HG02973 (cell line): Measurements from ENCODE around the gene HOXA7.

ENCODE experiments used
- ATAC-seq: cut with Tn5 transposase; IDR thresholded peaks from one replicate; pipeline ENCODE4 v1.9.1; 2021; ENCODE audit warnings: moderate library complexity; ENCODE audit not compliant: unreplicated experiment

The HOXA7 gene

GRCh38 chr7:27148756-27149641 lies 7.5 kb downstream of the HOXA7 start:
- no peak for ATAC-seq

GRCh38 chr7:27148031-27148755 lies 8.3 kb downstream of the HOXA7 start:
- no peak for ATAC-seq

GRCh38 chr7:27147199-27148030 lies 9.1 kb downstream of the HOXA7 start, which contains the start of gene HOXA6:
Gene HOXA6, minus strand, starts transcription at chr7:27147774. Its CDS starts 25 bp downstream, at chr7:27147749.
- no peak for ATAC-seq

GRCh38 chr7:27146491-27147198 lies 9.8 kb downstream of the HOXA7 start:
- no peak for ATAC-seq

- ATAC-seq, result no peak
These were observed 10.5 kb downstream of the HOXA7 start for GRCh38 chr7:27145914-27146412.

- no peak for ATAC-seq
These were observed 11.1 kb downstream of the HOXA7 start for GRCh38 chr7:27145165-27145913.

- ATAC-seq, result no peak
These were observed 11.7 kb downstream of the HOXA7 start for GRCh38 chr7:27144781-27145164.

GRCh38 chr7:27143950-27144780 lies 12.3 kb downstream of the HOXA7 start:
- no peak for ATAC-seq

- no peak for ATAC-seq
These were observed 13.2 kb downstream of the HOXA7 start, which contains the start of gene HOXA5 for GRCh38 chr7:27143023-27143949. Gene HOXA5, minus strand, starts transcription at chr7:27143681. Its CDS starts 74 bp downstream, at chr7:27143607.

- no peak for ATAC-seq
These were observed 13.9 kb downstream of the HOXA7 start for GRCh38 chr7:27142580-27143022.

- no peak for ATAC-seq
These were observed 14.4 kb downstream of the HOXA7 start for GRCh38 chr7:27141923-27142579.

GRCh38 chr7:27141137-27141922 lies 15.1 kb downstream of the HOXA7 start:
- no peak for ATAC-seq

GRCh38 chr7:27140126-27140857 lies 16.2 kb downstream of the HOXA7 start:
- ATAC-seq, result no peak

GRCh38 chr7:27139334-27140125 lies 16.9 kb downstream of the HOXA7 start:
- no peak for ATAC-seq

GRCh38 chr7:27138985-27139333 lies 17.5 kb downstream of the HOXA7 start:
- ATAC-seq, result no peak
